Motor neuron (in vitro differentiated cells): Measurements from ENCODE around the gene ZNF548. TPM values are rescaled to one million over a fixed set of nuclear protein-coding genes. Genes with fewer than 3 reads are reported as not detected.
A peak's percentile ranks its signal among the peaks of the same experiment; 100 is the strongest.
"Not testable (repeated sequence)": the region's sequence is repeated elsewhere in the genome, so short reads cannot be mapped to it uniquely, and the experiment has no call there.

Experiments used
- ATAC-seq, 8 experiments: fragments of 200-7000 bp; cut with Tn5 transposase; replicated peaks in 6 of 8; 2 replicates each; pipeline ENCODE4 v1.8.0; 2021; ENCODE audit warnings: mild to moderate bottlenecking in 8 of 8, moderate library complexity in 8 of 8
- H3K27ac ChIP-seq, 2 donors: fragments of 250-450 bp; sonication (Bioruptor Pico); 2 replicates each; pipeline ENCODE4 v1.9.0; 2021; ENCODE audit warnings: antibody characterized with exemption in 2 of 2, mild to moderate bottlenecking in 2 of 2, moderate library complexity in 1 of 2
- H3K4me1 ChIP-seq, 2 donors: fragments of 250-450 bp; sonication (Bioruptor Pico); replicated peaks in 1 of 2; 2 replicates each; pipeline ENCODE4 v1.6.1; 2021; ENCODE audit warnings: antibody characterized with exemption in 2 of 2, mild to moderate bottlenecking in 2 of 2, moderate library complexity in 1 of 2
- H3K4me3 ChIP-seq, 5 donors: fragments of 250-450 bp; sonication (Bioruptor Pico); 2 replicates each; pipeline ENCODE4 v1.9.0; 2021; ENCODE audit warnings: antibody characterized with exemption in 5 of 5, mild to moderate bottlenecking in 5 of 5, moderate library complexity in 4 of 5
- WGBS, 10 experiments: fragments of 450-650 bp; shearing (Covaris generic); methylation state at CpG; one replicate each; pipeline ENCODE4 v1.0.0; 2022; 5-methylcytosine and 5-hydroxymethylcytosine counted together
- in situ Hi-C, 9 experiments: fragments of 400-800 bp; cut with MboI; loops; one replicate each; pipeline ENCODE4 v1.15.0; 2021; ENCODE audit warnings: low sequenced_read_pairs in 9 of 9, low pct_unique_long_range_greater_than_20kb in 2 of 9; ENCODE audit not compliant: unreplicated experiment in 9 of 9
- total RNA-seq, 8 experiments: library from RNA; unstranded; fragments of 300-600 nt; gene quantifications; 2 replicates each; pipeline versions ENCODE4 v1.2.3 to v1.2.4, GENCODE V29; 2022

Gene ZNF548
- total RNA-seq, 8 experiments from 2014 or later = 9.9 to 35.5 (median 25.4) TPM

- peaks cover 5 to 6% of the 10 kb centered on the region in 2 donors for H3K4me1 ChIP-seq
- H3K4me3 ChIP-seq = no peak overlapping the region
- ATAC-seq = no peak
- H3K27ac ChIP-seq = no peak overlapping the region
- WGBS, 10 experiments = 69 to 100% (median 100%) methylated on average over 2 of the region's 2 CpGs; no CpG with 5 or more reads in 3 of the 10 experiments
- in situ Hi-C loops = no loop called here
Observed at GRCh38 chr19:57366776-57367175, 22.9 kb upstream of the ZNF548 start.

GRCh38 chr19:57374179-57374578, 15.5 kb upstream of the ZNF548 start:
- Histone ChIP-seq H3K4me1 (no peaks in the 10 kb centered on the region), H3K4me3 (no peak overlapping the region), H3K27ac (no peak overlapping the region)
- in situ Hi-C loops = no loop called here
- ATAC-seq = no peak
- 65 to 100% (median 87%) methylated on average over 2 to 5 of the region's 6 CpGs; no CpG with 5 or more reads in 2 of the 10 experiments for WGBS, 10 experiments

- H3K4me3 ChIP-seq, H3K27ac ChIP-seq, ATAC-seq, H3K4me1 ChIP-seq, in situ Hi-C loops: not testable (repeated sequence)
- WGBS, 10 experiments = 80 to 100% (median 100%) methylated on average over 1 to 2 of the region's 2 CpGs; no CpG with 5 or more reads in 1 of the 10 experiments
Observed at GRCh38 chr19:57374647-57375046, 15.0 kb upstream of the ZNF548 start.

GRCh38 chr19:57376151-57376550, 13.5 kb upstream of the ZNF548 start:
- Histone ChIP-seq H3K4me1 (no peaks in the 10 kb centered on the region), H3K27ac (no peak overlapping the region), H3K4me3 (no peak overlapping the region)
- peak in 2 of 8 experiments; percentile 86 to 91 for ATAC-seq
- in situ Hi-C loops = no loop called here
- 0 to 100% (median 95%) methylated on average over 1 to 5 of the region's 6 CpGs; no CpG with 5 or more reads in 5 of the 10 experiments for WGBS, 10 experiments

- in situ Hi-C loops = no loop called here
- no peaks in the 10 kb centered on the region for H3K4me1 ChIP-seq
- no peak for ATAC-seq
- 17 to 94% (median 83%) methylated on average over 1 to 3 of the region's 3 CpGs; no CpG with 5 or more reads in 2 of the 10 experiments for WGBS, 10 experiments
- no peak overlapping the region for H3K4me3 ChIP-seq
- no peak overlapping the region for H3K27ac ChIP-seq
Observed at GRCh38 chr19:57377498-57378146, 12.0 kb upstream of the ZNF548 start.

GRCh38 chr19:57380923-57381322, 8.7 kb upstream of the ZNF548 start:
- in situ Hi-C loops = no loop called here
- ATAC-seq = peak in 2 of 8 experiments; percentile 77 to 80
- Histone ChIP-seq H3K4me3 (no peak overlapping the region), H3K27ac (no peak overlapping the region), H3K4me1 (no peaks in the 10 kb centered on the region)

- in situ Hi-C loops = no loop called here
- Histone ChIP-seq H3K27ac (no peak overlapping the region), H3K4me1 (no peaks in the 10 kb centered on the region), H3K4me3 (no peak overlapping the region)
- no peak for ATAC-seq
- WGBS, 10 experiments = 25 to 87% (median 68%) methylated on average over 2 to 6 of the region's 7 CpGs
Observed at GRCh38 chr19:57382806-57383488, 6.7 kb upstream of the ZNF548 start.

GRCh38 chr19:57389194-57389729, 392 bp upstream of the ZNF548 start:
- Histone ChIP-seq H3K4me3 (peak overlapping the region; percentile 10 to 88 (median 23)), H3K27ac (peak overlapping the region; percentile 72 to 75), H3K4me1 (peaks cover 7 to 20% of the 10 kb centered on the region in 2 donors)
- WGBS, 10 experiments = 52 to 100% (median 69%) methylated on average over 3 to 10 of the region's 11 CpGs; no CpG with 5 or more reads in 1 of the 10 experiments
- ATAC-seq = no peak
- in situ Hi-C loops = no loop called here

GRCh38 chr19:57395710-57396109, 6.1 kb downstream of the ZNF548 start:
- in situ Hi-C loops = no loop called here
- Histone ChIP-seq H3K4me3 (no peak overlapping the region), H3K4me1 (peaks cover 2 to 14% of the 10 kb centered on the region in 2 donors), H3K27ac (no peak overlapping the region)
- no peak for ATAC-seq
- WGBS, 10 experiments = 93 to 100% (median 100%) methylated on average over 1 to 3 of the region's 5 CpGs; no CpG with 5 or more reads in 7 of the 10 experiments

- no peak overlapping the region for H3K4me3 ChIP-seq
- H3K27ac ChIP-seq = no peak overlapping the region
- no peaks in the 10 kb centered on the region for H3K4me1 ChIP-seq
- WGBS, 10 experiments = 95 to 100% (median 100%) methylated on average over 1 to 5 of the region's 5 CpGs; no CpG with 5 or more reads in 4 of the 10 experiments
- ATAC-seq = no peak
- in situ Hi-C loops = no loop called here
Observed at GRCh38 chr19:57398868-57399267, 9.2 kb downstream of the ZNF548 start.

- peak in 2 of 8 experiments; percentile 53 to 62 for ATAC-seq
- Histone ChIP-seq H3K4me3 (no peak overlapping the region), H3K27ac (no peak overlapping the region), H3K4me1 (no peaks in the 10 kb centered on the region)
- in situ Hi-C loops = no loop called here
- WGBS, 10 experiments = 33 to 100% (median 71%) methylated on average over 1 to 9 of the region's 9 CpGs; no CpG with 5 or more reads in 4 of the 10 experiments
Observed at GRCh38 chr19:57403737-57404563, 14.3 kb downstream of the ZNF548 start.

GRCh38 chr19:57406516-57407123, 17.0 kb downstream of the ZNF548 start:
- 0 to 50% (median 19%) methylated on average over 1 to 7 of the region's 8 CpGs for WGBS, 10 experiments
- in situ Hi-C loops = no loop called here
- H3K27ac ChIP-seq = no peak overlapping the region
- H3K4me3 ChIP-seq = no peak overlapping the region
- peak in 6 of 8 experiments; percentile 11 to 45 (median 30) for ATAC-seq
- H3K4me1 ChIP-seq = no peaks in the 10 kb centered on the region
